Measurements from ENCODE around the gene CDK2. TPM values are rescaled to one million over a fixed set of nuclear protein-coding genes. Genes with fewer than 3 reads are reported as not detected.

The CDK2 gene
- total and polyA plus RNA-seq, 2 of the 4 experiments (the other 2 are of a cell fraction) = 42.5 to 61.7 TPM

DNA sequence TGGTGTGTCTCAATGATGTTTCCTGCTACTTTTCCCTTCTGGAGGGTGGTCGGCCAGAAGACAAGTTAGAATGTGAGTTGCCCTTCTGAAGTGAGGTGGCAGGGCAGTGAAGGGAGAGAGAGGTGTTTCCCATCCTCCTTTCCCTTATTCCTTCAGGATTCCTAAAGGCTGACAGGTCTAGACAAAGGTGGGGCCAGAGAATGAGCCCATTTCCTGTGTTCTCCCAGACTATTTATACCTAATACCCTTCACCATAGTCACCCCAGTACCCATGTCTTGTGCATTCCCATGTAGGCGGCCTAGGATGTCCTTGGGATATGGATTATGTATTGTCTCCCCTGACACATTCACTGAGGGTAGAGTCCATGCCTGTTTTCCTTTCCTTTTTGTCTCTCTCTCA lies 28.6 kb upstream of the CDK2 start:
- Histone ChIP-seq H3K79me1 (ENCODE audit: low read depth in 1 of 2, low read length in 2 of 2) (peaks cover 16 to 63% of the 10 kb centered on the region in 2 experiments), H3K4me3 (ENCODE audit: insufficient read depth, low read depth, low read length) (no peak overlapping the region), H3K4me2 (ENCODE audit: low read depth, low read length) (no peak overlapping the region), H3K36me3 (ENCODE audit: control insufficient read depth, insufficient read depth, low read length) (peaks cover 32% of the 10 kb centered on the region), H2BK120ac (ENCODE audit: low read depth, low read length) (no peak overlapping the region; the same call in 1 of the 2 replicates), H4K20me1 (ENCODE audit: insufficient read depth, low read length) (no peaks in the 10 kb centered on the region), H3K4ac (ENCODE audit: low read depth, low read length) (peak overlapping the region; percentile 59), H3K27ac (ENCODE audit: insufficient read depth, low read length) (no peak overlapping the region), H3K56ac (ENCODE audit: extremely low read depth, insufficient read depth, low read length) (peak overlapping the region; percentile 34; the same call in 1 of the 2 replicates), H3K23ac (ENCODE audit: low read depth, low read length) (no peak overlapping the region), H2BK15ac (ENCODE audit: low read depth, low read length) (no peak overlapping the region), H4K5ac (ENCODE audit: low read depth, low read length) (no peak overlapping the region), H2AK9ac (replicated peaks; ENCODE audit: low read depth, low read length, poor library complexity) (peak overlapping the region; percentile 60), H3K9ac (ENCODE audit: low read depth, low read length) (no peak overlapping the region), H4K8ac (ENCODE audit: low read depth in 2 of 2, low read length in 2 of 2) (peak overlapping the region in 1 of 2 experiments; percentile 50; a peak in 1 of 4 replicates), H3K14ac (replicated peaks; ENCODE audit: low read depth, low read length) (peak overlapping the region; percentile 47; the same call in 1 of the 2 replicates), H2BK5ac (ENCODE audit: low read depth, low read length, poor library complexity, severe bottlenecking) (no peak overlapping the region), H3K4me1 (ENCODE audit: control insufficient read depth, insufficient read depth, low read length) (peaks cover 9% of the 10 kb centered on the region), H2BK20ac (ENCODE audit: low read depth, low read length) (no peak overlapping the region), H4K91ac (ENCODE audit: insufficient read depth, low read depth, low read length) (no peak overlapping the region), H3K27me3 (ENCODE audit: control insufficient read depth, insufficient read depth, low read length) (no peaks in the 10 kb centered on the region), H3K9me1 (ENCODE audit: insufficient read depth, low read length) (peaks cover 10% of the 10 kb centered on the region; the same call in 1 of the 2 replicates), H2AK5ac (ENCODE audit: low read depth, low read length) (peak overlapping the region; percentile 21; the same call in 1 of the 2 replicates), H2AFZ (replicated peaks; ENCODE audit: low read length, poor library complexity) (no peak overlapping the region), H3K9me3 (ENCODE audit: control insufficient read depth, insufficient read depth, low read length) (no peaks in the 10 kb centered on the region), H3K18ac (ENCODE audit: low read depth, low read length) (no peak overlapping the region)
- WGBS, 2 experiments (ENCODE audit: extremely low coverage in 2 of 2, insufficient read length in 1 of 2) = no CpG with 5 or more reads among the region's 2 CpGs
- dilution Hi-C loops (cut with HindIII; ENCODE audit: low sequenced_read_pairs, unreplicated experiment) (no loop called here), in situ Hi-C loops (cut with MboI; ENCODE audit: low sequenced_read_pairs) (no loop called here), intact Hi-C loops (cut with micrococcal nuclease) (no loop called here)
- POLR2A ChIA-PET (ENCODE audit: unreplicated experiment) = no interaction called here
- CTCF ChIA-PET = interaction anchor here (0.8 kb wide), 1 partner anchor 12 kb away, joined by 3 read pairs; no protein-coding TSS in a partner anchor
- no peak for TF ChIP-seq MAZ (IDR thresholded peaks at IDR 0.05; ENCODE audit: borderline replicate concordance, low read depth, low read length)
- TF ChIP-seq POLR2A (IDR thresholded peaks at IDR 0.05; ENCODE audit: low read depth, low read length) = no peak
- TF ChIP-seq, protein P1, sequence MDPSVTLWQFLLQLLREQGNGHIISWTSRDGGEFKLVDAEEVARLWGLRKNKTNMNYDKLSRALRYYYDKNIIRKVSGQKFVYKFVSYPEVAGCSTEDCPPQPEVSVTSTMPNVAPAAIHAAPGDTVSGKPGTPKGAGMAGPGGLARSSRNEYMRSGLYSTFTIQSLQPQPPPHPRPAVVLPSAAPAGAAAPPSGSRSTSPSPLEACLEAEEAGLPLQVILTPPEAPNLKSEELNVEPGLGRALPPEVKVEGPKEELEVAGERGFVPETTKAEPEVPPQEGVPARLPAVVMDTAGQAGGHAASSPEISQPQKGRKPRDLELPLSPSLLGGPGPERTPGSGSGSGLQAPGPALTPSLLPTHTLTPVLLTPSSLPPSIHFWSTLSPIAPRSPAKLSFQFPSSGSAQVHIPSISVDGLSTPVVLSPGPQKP (IDR thresholded peaks at IDR 0.05; ENCODE audit: borderline replicate concordance, low read depth, low read length) = no peak
- TF ChIP-seq, protein P2, sequence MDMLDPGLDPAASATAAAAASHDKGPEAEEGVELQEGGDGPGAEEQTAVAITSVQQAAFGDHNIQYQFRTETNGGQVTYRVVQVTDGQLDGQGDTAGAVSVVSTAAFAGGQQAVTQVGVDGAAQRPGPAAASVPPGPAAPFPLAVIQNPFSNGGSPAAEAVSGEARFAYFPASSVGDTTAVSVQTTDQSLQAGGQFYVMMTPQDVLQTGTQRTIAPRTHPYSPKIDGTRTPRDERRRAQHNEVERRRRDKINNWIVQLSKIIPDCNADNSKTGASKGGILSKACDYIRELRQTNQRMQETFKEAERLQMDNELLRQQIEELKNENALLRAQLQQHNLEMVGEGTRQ (IDR thresholded peaks at IDR 0.05; ENCODE audit: low read depth, low read length) = no peak
- no peak for TF ChIP-seq RCOR1 (IDR thresholded peaks at IDR 0.05; ENCODE audit: insufficient replicate concordance, low read length)
- TF ChIP-seq RAD21 (IDR thresholded peaks at IDR 0.05; ENCODE audit: low read length) = no peak
- no peak for TF ChIP-seq CHD1 (IDR thresholded peaks at IDR 0.05; ENCODE audit: low read depth, low read length)
- no peak for TF ChIP-seq MXI1 (IDR thresholded peaks at IDR 0.05; ENCODE audit: borderline replicate concordance, low read depth, low read length)
- TF ChIP-seq BHLHE40 (IDR thresholded peaks at IDR 0.05; ENCODE audit: low read depth, low read length) = no peak
- TF ChIP-seq CEBPB (IDR thresholded peaks at IDR 0.05; ENCODE audit: low read depth, low read length) = no peak
- no peak for TF ChIP-seq SMC3 (IDR thresholded peaks at IDR 0.05; ENCODE audit: low read depth, low read length)
- no peak for TF ChIP-seq RFX5 (IDR thresholded peaks at IDR 0.05; ENCODE audit: low read depth, low read length)
- TF ChIP-seq, protein P3, sequence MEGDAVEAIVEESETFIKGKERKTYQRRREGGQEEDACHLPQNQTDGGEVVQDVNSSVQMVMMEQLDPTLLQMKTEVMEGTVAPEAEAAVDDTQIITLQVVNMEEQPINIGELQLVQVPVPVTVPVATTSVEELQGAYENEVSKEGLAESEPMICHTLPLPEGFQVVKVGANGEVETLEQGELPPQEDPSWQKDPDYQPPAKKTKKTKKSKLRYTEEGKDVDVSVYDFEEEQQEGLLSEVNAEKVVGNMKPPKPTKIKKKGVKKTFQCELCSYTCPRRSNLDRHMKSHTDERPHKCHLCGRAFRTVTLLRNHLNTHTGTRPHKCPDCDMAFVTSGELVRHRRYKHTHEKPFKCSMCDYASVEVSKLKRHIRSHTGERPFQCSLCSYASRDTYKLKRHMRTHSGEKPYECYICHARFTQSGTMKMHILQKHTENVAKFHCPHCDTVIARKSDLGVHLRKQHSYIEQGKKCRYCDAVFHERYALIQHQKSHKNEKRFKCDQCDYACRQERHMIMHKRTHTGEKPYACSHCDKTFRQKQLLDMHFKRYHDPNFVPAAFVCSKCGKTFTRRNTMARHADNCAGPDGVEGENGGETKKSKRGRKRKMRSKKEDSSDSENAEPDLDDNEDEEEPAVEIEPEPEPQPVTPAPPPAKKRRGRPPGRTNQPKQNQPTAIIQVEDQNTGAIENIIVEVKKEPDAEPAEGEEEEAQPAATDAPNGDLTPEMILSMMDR (conservative IDR thresholded peaks at IDR 0.05; ENCODE audit: low read depth, low read length) = no peak
- no peak for TF ChIP-seq MAFK (IDR thresholded peaks at IDR 0.05; ENCODE audit: low read depth, low read length)
- TF ChIP-seq FOS (IDR thresholded peaks at IDR 0.05; ENCODE audit: low read depth, low read length) = no peak
- TF ChIP-seq NFE2L2 (IDR thresholded peaks at IDR 0.05; ENCODE audit: low read depth, low read length) = no peak
- DNase-seq (peak; percentile 17), ATAC-seq (ENCODE audit: low read depth) (no peak)
- BruUV-seq (replicated peaks) = no TSS peak
